Measurements from ENCODE around the gene CCHCR1.

The CCHCR1 gene

GRCh38 chr6:31158863-31159855 is 1.6 kb upstream of the CCHCR1 start:
- H3K4me3 Mint-ChIP-seq: peak overlapping the region; percentile 97
- H3K27me3 Mint-ChIP-seq: no peaks in the 10 kb centered on the region
- peaks cover 23% of the 10 kb centered on the region for H3K4me1 Mint-ChIP-seq (ENCODE audit: low read depth)
- H3K9me3 Mint-ChIP-seq (ENCODE audit: low read depth): no peaks in the 10 kb centered on the region
- H3K27ac Mint-ChIP-seq: peak overlapping the region; percentile 86
- H3K36me3 Mint-ChIP-seq: peaks cover 2% of the 10 kb centered on the region

- peak within 1 kb of the TSS; percentile 97 for H3K4me3 Mint-ChIP-seq
- H3K27ac Mint-ChIP-seq: peak within 1 kb of the TSS; percentile 86
- H3K27me3 Mint-ChIP-seq: no peaks in the 10 kb centered on the region
- peaks cover 23% of the 10 kb centered on the region for H3K4me1 Mint-ChIP-seq (ENCODE audit: low read depth)
- peaks cover 2% of the 10 kb centered on the region for H3K36me3 Mint-ChIP-seq
- H3K9me3 Mint-ChIP-seq (ENCODE audit: low read depth): no peaks in the 10 kb centered on the region
Observed at GRCh38 chr6:31158140-31158862, 699 bp upstream of the CCHCR1 start, which contains the start of gene TCF19. Gene TCF19 (plus strand): TSS chr6:31158589. CDS start chr6:31159470, 881 bp downstream.

GRCh38 chr6:31156641-31157040 is 961 bp downstream of the CCHCR1 start:
- Mint-ChIP-seq H3K4me1 (ENCODE audit: low read depth) (peaks cover 23% of the 10 kb centered on the region), H3K27ac (no peak overlapping the region), H3K27me3 (no peaks in the 10 kb centered on the region), H3K36me3 (peaks cover 2% of the 10 kb centered on the region), H3K4me3 (peak overlapping the region; percentile 97), H3K9me3 (ENCODE audit: low read depth) (no peaks in the 10 kb centered on the region)

GRCh38 chr6:31154436-31154835 is 3.2 kb downstream of the CCHCR1 start:
- H3K9me3 Mint-ChIP-seq (ENCODE audit: low read depth): no peaks in the 10 kb centered on the region
- H3K36me3 Mint-ChIP-seq: peaks cover 2% of the 10 kb centered on the region
- H3K4me1 Mint-ChIP-seq (ENCODE audit: low read depth): peaks cover 19% of the 10 kb centered on the region
- no peak overlapping the region for H3K27ac Mint-ChIP-seq
- H3K4me3 Mint-ChIP-seq: no peak overlapping the region
- H3K27me3 Mint-ChIP-seq: no peaks in the 10 kb centered on the region

- H3K27me3 Mint-ChIP-seq: no peaks in the 10 kb centered on the region
- no peaks in the 10 kb centered on the region for H3K9me3 Mint-ChIP-seq (ENCODE audit: low read depth)
- no peak overlapping the region for H3K4me3 Mint-ChIP-seq
- H3K36me3 Mint-ChIP-seq: peaks cover 2% of the 10 kb centered on the region
- no peak overlapping the region for H3K27ac Mint-ChIP-seq
- H3K4me1 Mint-ChIP-seq (ENCODE audit: low read depth): peaks cover 7% of the 10 kb centered on the region
Observed at GRCh38 chr6:31152781-31153180, 4.8 kb downstream of the CCHCR1 start.

- Mint-ChIP-seq H3K27me3 (no peaks in the 10 kb centered on the region), H3K4me3 (no peak overlapping the region), H3K9me3 (ENCODE audit: low read depth) (no peaks in the 10 kb centered on the region), H3K36me3 (peaks cover 2% of the 10 kb centered on the region), H3K27ac (no peak overlapping the region), H3K4me1 (ENCODE audit: low read depth) (no peaks in the 10 kb centered on the region)
Observed at GRCh38 chr6:31149827-31150447, 7.7 kb downstream of the CCHCR1 start.

GRCh38 chr6:31145386-31145785 is 12.2 kb downstream of the CCHCR1 start:
- Mint-ChIP-seq H3K27ac (no peak overlapping the region), H3K36me3 (peaks cover 2% of the 10 kb centered on the region), H3K9me3 (ENCODE audit: low read depth) (no peaks in the 10 kb centered on the region), H3K4me3 (no peak overlapping the region), H3K27me3 (no peaks in the 10 kb centered on the region), H3K4me1 (ENCODE audit: low read depth) (no peaks in the 10 kb centered on the region)

- Mint-ChIP-seq H3K9me3 (ENCODE audit: low read depth) (no peaks in the 10 kb centered on the region), H3K4me3 (no peak overlapping the region), H3K27me3 (no peaks in the 10 kb centered on the region), H3K27ac (no peak overlapping the region), H3K36me3 (peaks cover 2% of the 10 kb centered on the region), H3K4me1 (ENCODE audit: low read depth) (no peaks in the 10 kb centered on the region)
Observed at GRCh38 chr6:31144970-31145340, 12.6 kb downstream of the CCHCR1 start.

GRCh38 chr6:31144296-31144969 is 13.2 kb downstream of the CCHCR1 start:
- Mint-ChIP-seq H3K4me1 (ENCODE audit: low read depth) (no peaks in the 10 kb centered on the region), H3K9me3 (ENCODE audit: low read depth) (no peaks in the 10 kb centered on the region), H3K36me3 (peaks cover 2% of the 10 kb centered on the region), H3K27ac (no peak overlapping the region), H3K4me3 (no peak overlapping the region), H3K27me3 (no peaks in the 10 kb centered on the region)

GRCh38 chr6:31143148-31143547 is 14.5 kb downstream of the CCHCR1 start:
- peaks cover 2% of the 10 kb centered on the region for H3K4me1 Mint-ChIP-seq (ENCODE audit: low read depth)
- no peaks in the 10 kb centered on the region for H3K27me3 Mint-ChIP-seq
- H3K36me3 Mint-ChIP-seq: peaks cover 2% of the 10 kb centered on the region
- no peak overlapping the region for H3K4me3 Mint-ChIP-seq
- no peaks in the 10 kb centered on the region for H3K9me3 Mint-ChIP-seq (ENCODE audit: low read depth)
- H3K27ac Mint-ChIP-seq: no peak overlapping the region

GRCh38 chr6:31142361-31142761 is 15.2 kb downstream of the CCHCR1 start:
- peaks cover 7% of the 10 kb centered on the region for H3K4me1 Mint-ChIP-seq (ENCODE audit: low read depth)
- H3K4me3 Mint-ChIP-seq: no peak overlapping the region
- H3K36me3 Mint-ChIP-seq: peaks cover 1% of the 10 kb centered on the region
- H3K27ac Mint-ChIP-seq: no peak overlapping the region
- no peaks in the 10 kb centered on the region for H3K9me3 Mint-ChIP-seq (ENCODE audit: low read depth)
- no peaks in the 10 kb centered on the region for H3K27me3 Mint-ChIP-seq

GRCh38 chr6:31140643-31141042 is 17.0 kb downstream of the CCHCR1 start:
- no peaks in the 10 kb centered on the region for H3K36me3 Mint-ChIP-seq
- H3K4me1 Mint-ChIP-seq (ENCODE audit: low read depth): peaks cover 7% of the 10 kb centered on the region
- no peak overlapping the region for H3K27ac Mint-ChIP-seq
- no peaks in the 10 kb centered on the region for H3K27me3 Mint-ChIP-seq
- H3K9me3 Mint-ChIP-seq (ENCODE audit: low read depth): no peaks in the 10 kb centered on the region
- no peak overlapping the region for H3K4me3 Mint-ChIP-seq

- no peaks in the 10 kb centered on the region for H3K9me3 Mint-ChIP-seq (ENCODE audit: low read depth)
- no peak overlapping the region for H3K27ac Mint-ChIP-seq
- H3K27me3 Mint-ChIP-seq: no peaks in the 10 kb centered on the region
- H3K4me1 Mint-ChIP-seq (ENCODE audit: low read depth): peaks cover 7% of the 10 kb centered on the region
- H3K4me3 Mint-ChIP-seq: no peak overlapping the region
- H3K36me3 Mint-ChIP-seq: no peaks in the 10 kb centered on the region
Observed at GRCh38 chr6:31139599-31139998, 18.0 kb downstream of the CCHCR1 start.

- peaks cover 7% of the 10 kb centered on the region for H3K4me1 Mint-ChIP-seq (ENCODE audit: low read depth)
- H3K27ac Mint-ChIP-seq: no peak within 1 kb of the TSS
- H3K9me3 Mint-ChIP-seq (ENCODE audit: low read depth): no peaks in the 10 kb centered on the region
- H3K4me3 Mint-ChIP-seq: no peak within 1 kb of the TSS
- H3K36me3 Mint-ChIP-seq: no peaks in the 10 kb centered on the region
- H3K27me3 Mint-ChIP-seq: no peaks in the 10 kb centered on the region
Observed at GRCh38 chr6:31138982-31139381, 18.6 kb downstream of the CCHCR1 start, which contains the start of gene PSORS1C2. Gene PSORS1C2 (minus strand): TSS chr6:31139066. CDS start chr6:31139026, 40 bp downstream.

Measured in activated naive CD8-positive, alpha-beta T cell (primary cell).